Pancreas (tissue), 10 donors: ENCODE measurements around the gene ST8SIA1. TPM values are rescaled to one million over a fixed set of nuclear protein-coding genes. Genes with fewer than 3 reads are reported as not detected.

ENCODE experiments used
- ATAC-seq, 4 donors: fragments of 200-7000 bp; cut with Tn5 transposase; one replicate each; pipeline versions ENCODE4 v1.8.0 to v1.9.1; 2020; ENCODE audit warnings: mild to moderate bottlenecking in 4 of 4, moderate library complexity in 4 of 4
- DNase-seq, 6 donors: peaks; one replicate each; pipeline ENCODE4 v3.0.0-alpha.2; 2020
- FAIRE-seq: peaks from 2 replicates; lab custom pipeline; 2012; peaks lifted over from hg19 to GRCh38; lab: Jason Lieb, UNC
- H3K27ac ChIP-seq, 4 donors: fragments of 200-600 bp; sonication (generic); 1 replicate in 3 of 4; 2 replicates in 1 of 4; pipeline versions ENCODE4 v1.5.0 to v1.8.0; 2020
- H3K27me3 ChIP-seq, 4 donors: fragments of 200-600 bp; one replicate each; pipeline ENCODE4 v1.8.0; 2021
- H3K36me3 ChIP-seq, 3 donors: fragments of 200-600 bp; sonication (generic) in 1 of 3; one replicate each; pipeline versions ENCODE4 v1.5.0 to v1.8.0; 2020 to 2021
- H3K4me1 ChIP-seq, 3 donors: fragments of 200-600 bp; one replicate each; pipeline ENCODE4 v1.8.0; 2021
- H3K4me3 ChIP-seq, 4 donors: fragments of 200-600 bp; sonication (generic) in 2 of 4; one replicate each; pipeline versions ENCODE4 v1.5.0 to v1.8.0; 2020 to 2021
- H3K9me3 ChIP-seq, 4 donors: fragments of 200-600 bp; one replicate each; pipeline ENCODE4 v1.8.0; 2021
- CTCF ChIP-seq, 4 donors: fragments of 200-600 bp; sonication (generic) in 3 of 4; IDR thresholded peaks; one replicate each; pipeline versions ENCODE4 v1.5.0 to v1.8.0; 2021; ENCODE audit warnings: antibody characterized with exemption in 4 of 4
- WGBS, 2 donors: extraction: QIAGEN DNeasy Blood & Tissue Kit; methylation state at CpG; one replicate each; pipeline ENCODE4 v1.1.7; 2013; 5-methylcytosine and 5-hydroxymethylcytosine counted together
- intact Hi-C, 3 donors: fragments of 100-400 bp; cut with DNase I; formaldehyde crosslinking; loops; one replicate each; pipeline versions ENCODE4 v1.11.1 to v1.14.2; 2022
- polyA plus RNA-seq, 2 donors: library from polyadenylated mRNA; stranded (reverse); fragments of 200-250 nt; gene quantifications; one replicate each; pipeline ENCODE4 v1.2.3, GENCODE V29; 2013
- total RNA-seq, 6 donors: library from RNA; stranded (reverse); fragmentation: NEBNext Ultra II Directional in 4 of 6; extraction: Animal tissue kit (Norgen Biotek cat#: 25700) in 4 of 6; gene quantifications; one replicate each; pipeline versions ENCODE4 v1.2.1 to v1.2.4, GENCODE V29; 2021 to 2023
- donor health status: healthy with polysubstance abuse.
- donor health status: DM: no; HTN: no; CAD: no; lungs with moderate emphysema.
- donor health status: DM: no; HTN: no; CAD: no.
- donor health status: control.
- donor health status: control.
- donor health status: Bipolar disorder and iron deficiency.
- donor health status: DM: yes; HTN: yes; CAD: no.
- donor health status: DM: no; HTN: no; CAD: no.
- donor health status: DM: no; HTN: no; CAD: no.
- donor health status: DM: yes; HTN: yes; CAD: no.

ST8SIA1 gene
- total and polyA plus RNA-seq, 8 donors, result 0.38 to 1.5 (median 0.88) TPM; not detected in 2

- H3K27me3 ChIP-seq, result no peaks in the 10 kb centered on the region
- 80 to 84% methylated on average over 11 of the region's 11 CpGs for WGBS, 2 donors
- H3K36me3 ChIP-seq, result no peaks in the 10 kb centered on the region
- no peaks in the 10 kb centered on the region for H3K4me1 ChIP-seq
- no peaks in the 10 kb centered on the region for H3K9me3 ChIP-seq
- H3K4me3 ChIP-seq, result no peak overlapping the region
- FAIRE-seq, result no peak
- no peak for ATAC-seq
- no peak overlapping the region for H3K27ac ChIP-seq
- no peak for TF ChIP-seq CTCF (IDR thresholded peaks at IDR 0.05)
- no peak for DNase-seq
- intact Hi-C loops, result no loop called here
These were observed 13.4 kb downstream of the ST8SIA1 start for GRCh38 chr12:22321018-22321605.

- FAIRE-seq (no peak), ATAC-seq (peak in 1 of 4 donors; percentile 41), DNase-seq (no peak)
- no peaks in the 10 kb centered on the region for H3K27me3 ChIP-seq
- no peak overlapping the region for H3K27ac ChIP-seq
- no peak overlapping the region for H3K4me3 ChIP-seq
- no peaks in the 10 kb centered on the region for H3K9me3 ChIP-seq
- TF ChIP-seq CTCF (IDR thresholded peaks at IDR 0.05), result no peak
- 76 to 82% methylated on average over 4 of the region's 4 CpGs for whole genome bisulfite sequencing, 2 donors
- intact Hi-C loops, result no loop called here
- H3K4me1 ChIP-seq, result no peaks in the 10 kb centered on the region
- H3K36me3 ChIP-seq, result no peaks in the 10 kb centered on the region
These were observed 16.3 kb downstream of the ST8SIA1 start for GRCh38 chr12:22318108-22318737.

DNA sequence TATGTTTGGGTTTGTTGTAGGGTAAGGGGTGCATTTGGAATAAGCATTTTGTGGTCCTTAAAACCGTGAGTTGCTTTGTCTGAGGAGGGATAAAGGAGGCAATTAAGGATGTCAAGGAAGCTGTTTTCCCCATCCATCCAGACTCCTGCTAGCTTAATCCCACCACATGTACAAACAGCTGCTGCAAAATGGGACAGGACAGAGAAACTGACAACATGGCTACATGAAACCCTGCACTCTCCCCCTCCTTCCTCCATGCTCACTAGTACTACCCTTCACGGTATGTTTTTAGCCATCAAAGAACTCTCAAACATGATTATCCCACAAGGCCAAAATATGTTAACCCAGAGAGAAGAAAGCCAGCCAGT is 20.6 kb downstream of the ST8SIA1 start:
- ATAC-seq (no peak), FAIRE-seq (no peak), DNase-seq (no peak)
- no peak for TF ChIP-seq CTCF (IDR thresholded peaks at IDR 0.05)
- no peaks in the 10 kb centered on the region for H3K27me3 ChIP-seq
- H3K9me3 ChIP-seq, result no peaks in the 10 kb centered on the region
- no peak overlapping the region for H3K4me3 ChIP-seq
- WGBS, 2 donors, result 78 to 83% methylated on average over 2 of the region's 2 CpGs
- H3K4me1 ChIP-seq, result no peaks in the 10 kb centered on the region
- H3K36me3 ChIP-seq, result no peaks in the 10 kb centered on the region
- intact Hi-C loops, result no loop called here
- H3K27ac ChIP-seq, result no peak overlapping the region

GRCh38 chr12:22313286-22313962 is 21.1 kb downstream of the ST8SIA1 start:
- FAIRE-seq (no peak), ATAC-seq (no peak), DNase-seq (no peak)
- no peaks in the 10 kb centered on the region for H3K9me3 ChIP-seq
- WGBS, 2 donors, result 79% methylated on average over 4 of the region's 4 CpGs
- no peaks in the 10 kb centered on the region for H3K4me1 ChIP-seq
- no peak overlapping the region for H3K27ac ChIP-seq
- no peaks in the 10 kb centered on the region for H3K27me3 ChIP-seq
- H3K4me3 ChIP-seq, result no peak overlapping the region
- H3K36me3 ChIP-seq, result no peaks in the 10 kb centered on the region
- no peak for TF ChIP-seq CTCF (IDR thresholded peaks at IDR 0.05)
- intact Hi-C loops, result no loop called here

DNA sequence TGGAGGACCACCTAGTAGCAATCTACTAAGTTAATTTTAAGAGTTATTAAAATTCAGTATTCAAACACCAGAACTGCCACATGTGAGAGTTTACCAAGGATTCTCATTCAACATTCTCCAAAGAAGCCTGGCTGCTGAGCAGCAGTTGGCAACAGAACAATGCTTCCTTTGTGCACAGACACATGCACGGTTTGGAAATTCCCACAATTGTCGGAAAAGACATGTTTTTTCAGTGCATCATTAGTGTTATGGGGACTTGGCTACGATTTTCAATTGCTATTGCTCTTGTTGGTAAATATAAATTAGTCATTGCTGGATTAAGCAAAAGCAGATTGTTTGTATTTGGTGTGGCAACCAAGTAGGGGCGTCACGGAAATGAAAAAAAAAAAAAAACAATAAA is 22.2 kb downstream of the ST8SIA1 start:
- ATAC-seq (peak in 3 of 4 donors; percentile 68 to 78 (median 70)), DNase-seq (no peak), FAIRE-seq (no peak)
- no peaks in the 10 kb centered on the region for H3K9me3 ChIP-seq
- no peaks in the 10 kb centered on the region for H3K36me3 ChIP-seq
- WGBS, 2 donors, result 21 to 26% methylated on average over 5 of the region's 5 CpGs
- no peak overlapping the region for H3K4me3 ChIP-seq
- TF ChIP-seq CTCF (IDR thresholded peaks at IDR 0.05), result no peak
- H3K27me3 ChIP-seq, result no peaks in the 10 kb centered on the region
- no peaks in the 10 kb centered on the region for H3K4me1 ChIP-seq
- H3K27ac ChIP-seq, result no peak overlapping the region
- intact Hi-C loops, result no loop called here
